BJ (cell line): ENCODE measurements around the gene PRKCE. TPM values are rescaled to one million over a fixed set of nuclear protein-coding genes. Genes with fewer than 3 reads are reported as not detected.
"Not testable (repeated sequence)": the region's sequence is repeated elsewhere in the genome, so short reads cannot be mapped to it uniquely, and the experiment has no call there.

Experiments used
- CTCF ChIA-PET: fragments of 350-600 bp; formaldehyde crosslinking; extraction: SDS; loops from one replicate; lab custom pipeline; 2021; ENCODE audit warnings: antibody characterized with exemption, inconsistent platforms; lab: Yijun Ruan, JAX
- POLR2A ChIA-PET: fragments of 300-600 bp; sonication (Branson Sonifier 250); formaldehyde crosslinking; extraction: SDS; loops from one replicate; lab custom pipeline; 2021; ENCODE audit warnings: antibody characterized with exemption; lab: Charles Lee
- DNase-seq: peaks from one replicate; pipeline ENCODE4 v3.0.0-alpha.2; 2011; ENCODE audit warnings: low read depth
- H3K27me3 ChIP-seq: 2 replicates; pipeline ENCODE4 v1.6.0; 2011; ENCODE audit warnings: low read length; ENCODE audit not compliant: control insufficient read depth, insufficient read depth
- H3K36me3 ChIP-seq: 2 replicates; pipeline ENCODE4 v1.5.1; 2011; ENCODE audit warnings: low read length; ENCODE audit not compliant: control insufficient read depth, insufficient read depth
- H3K4me3 ChIP-seq: 2 replicates; pipeline ENCODE4 v1.5.1; 2011; ENCODE audit warnings: low read depth, mild to moderate bottlenecking, control low read depth, low read length
- CTCF ChIP-seq: IDR thresholded peaks from 2 replicates; pipeline ENCODE4 v1.5.1; 2011; ENCODE audit warnings: low read depth, mild to moderate bottlenecking, control low read depth, inconsistent platforms, low read length, moderate library complexity; ENCODE audit not compliant: insufficient read depth
- polyA plus RNA-seq: library from polyadenylated mRNA; depleted of rRNA; stranded (reverse); fragments of >200 nt; gene quantifications from 2 replicates; pipeline ENCODE4 v1.2.3, GENCODE V29; 2011

Gene PRKCE
- polyA plus RNA-seq, 1 experiment: 19.7 TPM

- CTCF ChIA-PET: interaction anchor here (1.1 to 2.3 kb wide), 2 partner anchors 10 to 132 kb away, joined by 4 to 9 read pairs; no protein-coding TSS in a partner anchor
Observed at GRCh38 chr2:45911538-45911937, 260.1 kb downstream of the PRKCE start.

GRCh38 chr2:45912109-45912508, 260.6 kb downstream of the PRKCE start:
- H3K4me3 ChIP-seq: no peak overlapping the region
- H3K27me3 ChIP-seq: no peaks in the 10 kb centered on the region
- H3K36me3 ChIP-seq: no peaks in the 10 kb centered on the region
- ChIA-PET CTCF (interaction anchor here (1.1 to 2.3 kb wide), 2 partner anchors 9 to 133 kb away, joined by 4 to 9 read pairs; no protein-coding TSS in a partner anchor), POLR2A (interaction anchor here (0.6 kb wide), 1 partner anchor 24 kb away, joined by 3 read pairs; no protein-coding TSS in a partner anchor)
- DNase-seq: no peak
- no peak for TF ChIP-seq CTCF

More at GRCh38 chr2:45911538-45911937, 260.1 kb downstream of the PRKCE start:
- Histone ChIP-seq H3K36me3 (no peaks in the 10 kb centered on the region), H3K27me3 (no peaks in the 10 kb centered on the region), H3K4me3 (no peak overlapping the region)
- POLR2A ChIA-PET: no interaction called here
- no peak for DNase-seq
- no peak for TF ChIP-seq CTCF

GRCh38 chr2:45913539-45913938, 262.1 kb downstream of the PRKCE start:
- ChIA-PET CTCF (no interaction called here), POLR2A (no interaction called here)
- DNase-seq: no peak
- Histone ChIP-seq H3K4me3 (no peak overlapping the region), H3K36me3 (no peaks in the 10 kb centered on the region), H3K27me3 (no peaks in the 10 kb centered on the region)
- no peak for TF ChIP-seq CTCF

GRCh38 chr2:45915523-45915922, 264.0 kb downstream of the PRKCE start:
- ChIA-PET CTCF (no interaction called here), POLR2A (no interaction called here)
- H3K36me3 ChIP-seq: no peaks in the 10 kb centered on the region
- H3K4me3 ChIP-seq: no peak overlapping the region
- no peak for DNase-seq
- TF ChIP-seq CTCF: no peak
- H3K27me3 ChIP-seq: no peaks in the 10 kb centered on the region

- CTCF ChIA-PET, H3K4me3 ChIP-seq, H3K36me3 ChIP-seq, H3K27me3 ChIP-seq, DNase-seq: not testable (repeated sequence)
- POLR2A ChIA-PET: interaction anchor here (0.6 kb wide), 1 partner anchor 1836 kb away, joined by 8 read pairs; no protein-coding TSS in a partner anchor
Observed at GRCh38 chr2:45917561-45918176, 266.2 kb downstream of the PRKCE start.
